HepG2 (cell line): ENCODE results near the gene PTK7. TPM values are rescaled to one million over a fixed set of nuclear protein-coding genes. Genes with fewer than 3 reads are reported as not detected.

ENCODE experiments used
- ATAC-seq: fragments of 200-7000 bp; cut with Tn5 transposase; 3 replicates; pipeline ENCODE4 v1.9.1; 2020; ENCODE audit warnings: mild to moderate bottlenecking, moderate library complexity
- BruUV-seq: library from RNA; stranded (reverse); fragments of 400-500 nt; replicated peaks from 2 replicates; lab custom pipeline; 2021; lab: Mats Ljungman, UMichigan
- CTCF ChIA-PET: fragments of 300-600 bp; formaldehyde crosslinking; extraction: SDS; loops from one replicate; lab custom pipeline; 2021; ENCODE audit warnings: low total read pairs, inconsistent platforms, low intra/inter-chr PET ratio; lab: Yijun Ruan, JAX
- POLR2A ChIA-PET: fragments of 350-600 bp; sonication (Branson Sonifier 250); formaldehyde crosslinking; loops from one replicate; lab custom pipeline; 2020; ENCODE audit warnings: antibody characterized with exemption, inconsistent platforms; lab: Yijun Ruan, JAX
- DNase-seq: peaks from one replicate; pipeline ENCODE4 v3.0.0-alpha.2; 2015; ENCODE audit warnings: low spot score
- FAIRE-seq: peaks from 3 replicates; lab custom pipeline; 2011; peaks lifted over from hg19 to GRCh38; lab: Jason Lieb, UNC
- H2AFZ ChIP-seq: one replicate; pipeline ENCODE4 v1.6.1; 2011; ENCODE audit warnings: low read length, inconsistent platforms
- H3K27ac ChIP-seq: fragments of 300-600 bp; 3 replicates; pipeline ENCODE4 v1.8.0; 2011; ENCODE audit warnings: mixed run types, mild to moderate bottlenecking, mixed read lengths, low read length, inconsistent platforms; ENCODE audit not compliant: insufficient read depth; ENCODE audit errors: extremely low read length
- H3K27me3 ChIP-seq, 2 experiments: fragments of 200-600 bp in 1 of 2; 2 replicates in 1 of 2; 3 replicates in 1 of 2; pipeline versions ENCODE4 v1.6.0 to v1.8.0; 2011; ENCODE audit warnings: low read length in 2 of 2, mild to moderate bottlenecking in 2 of 2, moderate library complexity in 2 of 2, inconsistent platforms in 1 of 2; ENCODE audit not compliant: insufficient read depth in 2 of 2, control insufficient read depth in 1 of 2
- H3K36me3 ChIP-seq, 2 experiments: fragments of 200-600 bp in 1 of 2; replicated peaks in 1 of 2; 2 replicates in 1 of 2; 3 replicates in 1 of 2; pipeline versions ENCODE4 v1.5.1 to v1.8.0; 2011; ENCODE audit warnings: low read length in 2 of 2, inconsistent platforms in 1 of 2; ENCODE audit not compliant: insufficient read depth in 2 of 2, control insufficient read depth in 1 of 2
- H3K4me1 ChIP-seq: 2 replicates; pipeline ENCODE4 v1.5.1; 2012; ENCODE audit warnings: low read length, inconsistent platforms; ENCODE audit not compliant: insufficient read depth
- H3K4me2 ChIP-seq: 2 replicates; pipeline ENCODE4 v1.6.0; 2011; ENCODE audit warnings: low read depth, low read length, inconsistent platforms
- H3K4me3 ChIP-seq, 3 experiments: fragments of 200-600 bp in 1 of 3; sonication (generic), shearing (Covaris generic) in 1 of 3; replicated peaks in 1 of 3; 2 replicates each; pipeline ENCODE4 v1.5.1; 2011 to 2016; ENCODE audit warnings: low read length in 3 of 3, inconsistent platforms in 2 of 3, low read depth in 2 of 3, mild to moderate bottlenecking in 2 of 3, control low read depth in 1 of 3, mixed read lengths in 1 of 3; ENCODE audit not compliant: insufficient read depth in 1 of 3
- H3K79me2 ChIP-seq: one replicate; pipeline ENCODE4 v1.6.1; 2011; ENCODE audit warnings: low read length, inconsistent platforms; ENCODE audit not compliant: insufficient read depth
- H3K9ac ChIP-seq: 2 replicates; pipeline ENCODE4 v1.6.0; 2011; ENCODE audit warnings: mild to moderate bottlenecking, low read depth, low read length, inconsistent platforms; ENCODE audit not compliant: insufficient read depth
- H3K9me3 ChIP-seq: 2 replicates; pipeline ENCODE4 v1.5.1; 2012; ENCODE audit warnings: mild to moderate bottlenecking, low read length
- H4K20me1 ChIP-seq: 2 replicates; pipeline ENCODE4 v1.6.0; 2011; ENCODE audit warnings: inconsistent platforms, mild to moderate bottlenecking, low read length, moderate library complexity; ENCODE audit not compliant: insufficient read depth
- IRF1 ChIP-seq: sonication (generic); formaldehyde crosslinking; IDR thresholded peaks from 2 replicates; pipeline ENCODE4 v1.4.0; 2020; ENCODE audit warnings: low read depth, mild to moderate bottlenecking, missing genetic modification reagents
- MAFF ChIP-seq: IDR thresholded peaks from 2 replicates; pipeline ENCODE4 v1.6.1; 2011; ENCODE audit warnings: low read depth, low read length, improper control_type of control experiment
- MAFK ChIP-seq, 2 experiments: IDR thresholded peaks in 1 of 2; conservative IDR thresholded peaks in 1 of 2; 2 replicates each; pipeline ENCODE4 v1.6.1; 2011; ENCODE audit warnings: improper control_type of control experiment in 2 of 2, low read length in 2 of 2
- NFE2L2 ChIP-seq: fragments of 150-350 bp; IDR thresholded peaks from 2 replicates; pipeline ENCODE4 v1.6.1; 2014; ENCODE audit warnings: low read length
- NFIC ChIP-seq: IDR thresholded peaks from 2 replicates; pipeline ENCODE4 v1.6.1; 2012; ENCODE audit warnings: mild to moderate bottlenecking, low read length, inconsistent platforms
- ZNF672 ChIP-seq: sonication (generic); formaldehyde crosslinking; IDR thresholded peaks from 2 replicates; pipeline ENCODE4 v1.8.1; 2022; ENCODE audit warnings: missing genetic modification reagents
- WGBS: methylation state at CpG from one replicate; pipeline ENCODE4 v1.1.6; 2017; ENCODE audit warnings: low lambda C conversion rate; 5-methylcytosine and 5-hydroxymethylcytosine counted together
- in situ Hi-C: cut with HindIII; loops from 2 replicates; pipeline ENCODE4 v1.10.0; 2017; ENCODE audit warnings: low pct_unique_long_range_greater_than_20kb; ENCODE audit not compliant: extremely low pct_ligation_motif_present
- intact Hi-C: fragments of 100-400 bp; cut with micrococcal nuclease; formaldehyde crosslinking; loops from one replicate; pipeline ENCODE4 v1.10.0; 2022; ENCODE audit not compliant: unreplicated experiment
- polyA plus RNA-seq, 8 experiments: library from polyadenylated mRNA; depleted of rRNA in 3 of 8; stranded (reverse) in 7 of 8; unstranded in 1 of 8; fragments of >200 nt; fragmentation: Illumina TruSeq in 4 of 8; extraction: Trizol in 4 of 8; gene quantifications; 2 replicates each; pipeline versions ENCODE4 v1.2.1 to v1.2.3, GENCODE V29; 2011 to 2016; ENCODE audit warnings: low read depth in 4 of 8, missing spikeins in 1 of 8, mixed read lengths in 1 of 8; ENCODE audit not compliant: insufficient read depth in 1 of 8
- total RNA-seq, 5 experiments: library from RNA; depleted of rRNA; stranded (reverse); fragments of >200 nt; fragmentation: Illumina TruSeq; extraction: Trizol; gene quantifications; 2 replicates each; pipeline ENCODE4 v1.2.3, GENCODE V29; 2016; ENCODE audit warnings: low read depth in 1 of 5

PTK7 gene
- total and polyA plus RNA-seq, 2 of the 13 experiments (the other 11 are each of a cell fraction or from before 2014, with no cell fraction given): 98.5 to 99.8 TPM

DNA sequence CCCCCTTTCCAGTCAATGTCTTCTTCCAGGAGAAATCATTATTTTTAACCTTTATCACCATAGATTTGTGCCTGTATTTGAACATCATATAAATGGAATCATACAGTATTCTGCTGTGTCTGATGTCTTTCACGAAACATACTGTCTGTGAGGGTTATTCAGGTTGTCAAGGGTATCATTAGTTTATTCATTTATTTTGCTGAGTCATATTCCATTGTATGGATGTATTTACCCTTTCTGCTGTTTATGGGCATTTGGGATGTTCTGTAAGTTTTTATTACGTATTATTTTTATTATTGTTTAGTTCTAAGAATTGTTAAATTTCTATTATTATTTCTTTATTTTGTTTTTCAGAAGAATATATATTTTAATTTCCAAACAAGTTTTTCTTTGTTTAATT, 131.2 kb downstream of the PTK7 start:
- in situ Hi-C loops (no loop called here), intact Hi-C loops (no loop called here)
- no peak overlapping the region for H2AFZ ChIP-seq
- H3K4me3 ChIP-seq: no peak overlapping the region
- no peaks in the 10 kb centered on the region for H3K27me3 ChIP-seq
- H4K20me1 ChIP-seq: no peaks in the 10 kb centered on the region
- H3K4me1 ChIP-seq: 0 out of 2 replicates have a peak, but pooled peaks cover 5% of the 10 kb centered on the region
- no peak overlapping the region for H3K9ac ChIP-seq
- CTCF ChIA-PET: no interaction called here
- H3K27ac ChIP-seq: no peak overlapping the region
- WGBS: 99% methylated on average over 2 of the region's 2 CpGs
- TF ChIP-seq MAFK (conservative IDR thresholded peaks at IDR 0.05 in 1 of 2, IDR thresholded peaks at IDR 0.05 in 1 of 2; ENCODE audit: low read length in 2 of 2) (peak; percentile 84), MAFF (peak; percentile 72), NFIC (no peak), ZNF672 (CRISPR knock-in tag) (no peak), IRF1 (CRISPR knock-in tag) (no peak), NFE2L2 (peak; percentile 92)
- H3K79me2 ChIP-seq: no peaks in the 10 kb centered on the region
- peaks cover 0 to 2% of the 10 kb centered on the region in 2 experiments; a peak in 2 of 5 replicates for H3K36me3 ChIP-seq
- BruUV-seq: no TSS peak
- H3K9me3 ChIP-seq: no peaks in the 10 kb centered on the region
- FAIRE-seq (peak; percentile 18), ATAC-seq (no peak), DNase-seq (no peak)
- POLR2A ChIA-PET: no interaction called here
- no peak overlapping the region for H3K4me2 ChIP-seq

Other genes with a start within 250 kb of the PTK7 start
- 179 and 228 TPM in 2 replicates for gene RPL7L1, start 196.7 kb upstream of the PTK7 start, total RNA-seq (2016; rRNA removed; fragmentation: Illumina TruSeq; extraction: Trizol)
- gene RPL7L1, start 196.7 kb upstream of the PTK7 start, polyA plus RNA-seq (2011; rRNA removed): 51.6 and 52.0 TPM in 2 replicates
- not detected in 2 replicates for gene PTCRA, start 160.3 kb upstream of the PTK7 start, total RNA-seq (2016; rRNA removed; fragmentation: Illumina TruSeq; extraction: Trizol)
- not detected in 2 replicates for gene PTCRA, start 160.3 kb upstream of the PTK7 start, polyA plus RNA-seq (2011; rRNA removed)
- gene CNPY3, start 146.8 kb upstream of the PTK7 start, total RNA-seq (2016; rRNA removed; fragmentation: Illumina TruSeq; extraction: Trizol): 31.4 and 60.2 TPM in 2 replicates
- 38.3 and 42.3 TPM in 2 replicates for gene CNPY3, start 146.8 kb upstream of the PTK7 start, polyA plus RNA-seq (2011; rRNA removed)
- gene GNMT, start 115.6 kb upstream of the PTK7 start, total RNA-seq (2016; rRNA removed; fragmentation: Illumina TruSeq; extraction: Trizol): 7.0 and 7.3 TPM in 2 replicates
- 2.8 and 3.8 TPM in 2 replicates for gene GNMT, start 115.6 kb upstream of the PTK7 start, polyA plus RNA-seq (2011; rRNA removed)
- gene PEX6, start 97.1 kb upstream of the PTK7 start, total RNA-seq (2016; rRNA removed; fragmentation: Illumina TruSeq; extraction: Trizol): 3.6 and 5.1 TPM in 2 replicates
- 6.7 and 8.5 TPM in 2 replicates for gene PEX6, start 97.1 kb upstream of the PTK7 start, polyA plus RNA-seq (2011; rRNA removed)
- gene PPP2R5D, start 91.7 kb upstream of the PTK7 start, total RNA-seq (2016; rRNA removed; fragmentation: Illumina TruSeq; extraction: Trizol): 55.6 and 60.4 TPM in 2 replicates
- 39.4 and 53.7 TPM in 2 replicates for gene PPP2R5D, start 91.7 kb upstream of the PTK7 start, polyA plus RNA-seq (2011; rRNA removed)
- 86.2 and 110 TPM in 2 replicates for gene MEA1, start 62.4 kb upstream of the PTK7 start, total RNA-seq (2016; rRNA removed; fragmentation: Illumina TruSeq; extraction: Trizol)
- 75.6 and 76.6 TPM in 2 replicates for gene MEA1, start 62.4 kb upstream of the PTK7 start, polyA plus RNA-seq (2011; rRNA removed)
- gene KLHDC3, start 62.1 kb upstream of the PTK7 start, total RNA-seq (2016; rRNA removed; fragmentation: Illumina TruSeq; extraction: Trizol): 91.5 and 92.5 TPM in 2 replicates
- 78.3 and 98.4 TPM in 2 replicates for gene KLHDC3, start 62.1 kb upstream of the PTK7 start, polyA plus RNA-seq (2011; rRNA removed)
- gene RRP36, start 54.7 kb upstream of the PTK7 start, total RNA-seq (2016; rRNA removed; fragmentation: Illumina TruSeq; extraction: Trizol): 144 and 184 TPM in 2 replicates
- 29.5 and 31.1 TPM in 2 replicates for gene RRP36, start 54.7 kb upstream of the PTK7 start, polyA plus RNA-seq (2011; rRNA removed)
- 30.7 and 32.0 TPM in 2 replicates for gene CUL7, start 22.5 kb upstream of the PTK7 start, total RNA-seq (2016; rRNA removed; fragmentation: Illumina TruSeq; extraction: Trizol)
- 60.7 and 79.4 TPM in 2 replicates for gene CUL7, start 22.5 kb upstream of the PTK7 start, polyA plus RNA-seq (2011; rRNA removed)
- gene MRPL2, start 16.9 kb upstream of the PTK7 start, total RNA-seq (2016; rRNA removed; fragmentation: Illumina TruSeq; extraction: Trizol): 56.1 and 56.8 TPM in 2 replicates
- gene MRPL2, start 16.9 kb upstream of the PTK7 start, polyA plus RNA-seq (2011; rRNA removed): 65.6 and 69.9 TPM in 2 replicates
- gene KLC4, start 16.7 kb upstream of the PTK7 start, total RNA-seq (2016; rRNA removed; fragmentation: Illumina TruSeq; extraction: Trizol): 45.4 and 45.8 TPM in 2 replicates
- gene KLC4, start 16.7 kb upstream of the PTK7 start, polyA plus RNA-seq (2011; rRNA removed): 70.4 and 89.4 TPM in 2 replicates
- 21.0 and 25.5 TPM in 2 replicates for gene SRF, start 95.0 kb downstream of the PTK7 start, total RNA-seq (2016; rRNA removed; fragmentation: Illumina TruSeq; extraction: Trizol)
- gene SRF, start 95.0 kb downstream of the PTK7 start, polyA plus RNA-seq (2011; rRNA removed): 44.1 and 45.7 TPM in 2 replicates
- gene CUL9, start 105.9 kb downstream of the PTK7 start, total RNA-seq (2016; rRNA removed; fragmentation: Illumina TruSeq; extraction: Trizol): 10.5 and 11.4 TPM in 2 replicates
- gene CUL9, start 105.9 kb downstream of the PTK7 start, polyA plus RNA-seq (2011; rRNA removed): 13.7 and 15.3 TPM in 2 replicates
- 75.0 and 75.1 TPM in 2 replicates for gene DNPH1, start 153.2 kb downstream of the PTK7 start, total RNA-seq (2016; rRNA removed; fragmentation: Illumina TruSeq; extraction: Trizol)
- 56.5 and 65.8 TPM in 2 replicates for gene DNPH1, start 153.2 kb downstream of the PTK7 start, polyA plus RNA-seq (2011; rRNA removed)
- gene TTBK1, start 167.2 kb downstream of the PTK7 start, total RNA-seq (2016; rRNA removed; fragmentation: Illumina TruSeq; extraction: Trizol): 0.10 and 0.33 TPM in 2 replicates
- 0.24 and 0.50 TPM in 2 replicates for gene TTBK1, start 167.2 kb downstream of the PTK7 start, polyA plus RNA-seq (2011; rRNA removed)
- 8.6 and 22.6 TPM in 2 replicates for gene SLC22A7, start 221.9 kb downstream of the PTK7 start, total RNA-seq (2016; rRNA removed; fragmentation: Illumina TruSeq; extraction: Trizol)
- gene SLC22A7, start 221.9 kb downstream of the PTK7 start, polyA plus RNA-seq (2011; rRNA removed): 5.3 and 12.3 TPM in 2 replicates
- 3.5 and 6.3 TPM in 2 replicates for gene CRIP3, start 232.5 kb downstream of the PTK7 start, total RNA-seq (2016; rRNA removed; fragmentation: Illumina TruSeq; extraction: Trizol)
- 9.3 and 14.2 TPM in 2 replicates for gene CRIP3, start 232.5 kb downstream of the PTK7 start, polyA plus RNA-seq (2011; rRNA removed)